T-helper 2 cell treated with Interferon-gamma antibody and Interleukin-4, amounts not matched to agents 5 μg/mL and 100 μg/mL, for 36 hours (primary cell): ENCODE results near the gene ZNF570.

Source experiments
- DNase-seq: peaks from one replicate; pipeline ENCODE4 v3.0.0; 2021; ENCODE audit warnings: low spot score
- H3K27ac Mint-ChIP-seq: one replicate; pipeline ENCODE4 v1.8.0; 2021; ENCODE audit warnings: mild to moderate bottlenecking, mixed read lengths
- H3K27me3 Mint-ChIP-seq: one replicate; pipeline ENCODE4 v1.8.0; 2021; ENCODE audit warnings: low read depth, mixed read lengths
- H3K36me3 Mint-ChIP-seq: one replicate; pipeline ENCODE4 v1.8.0; 2021; ENCODE audit warnings: low read depth, mixed read lengths
- H3K4me1 Mint-ChIP-seq: one replicate; pipeline ENCODE4 v1.8.0; 2021; ENCODE audit warnings: low read depth, mixed read lengths
- H3K4me3 Mint-ChIP-seq: one replicate; pipeline ENCODE4 v1.8.0; 2022; ENCODE audit warnings: mild to moderate bottlenecking, moderate library complexity, mixed read lengths
- H3K9me3 Mint-ChIP-seq: one replicate; pipeline ENCODE4 v1.8.0; 2021; ENCODE audit warnings: mixed read lengths

Gene ZNF570

GRCh38 chr19:37468961-37469777, at the start of gene ZNF570:
TSS of gene ZNF570 (plus strand) at chr19:37469356. CDS start at chr19:37470355, 999 bp downstream.
- H3K27ac Mint-ChIP-seq: peak within 1 kb of the TSS; percentile 93
- peak; percentile 87 for DNase-seq

DNA sequence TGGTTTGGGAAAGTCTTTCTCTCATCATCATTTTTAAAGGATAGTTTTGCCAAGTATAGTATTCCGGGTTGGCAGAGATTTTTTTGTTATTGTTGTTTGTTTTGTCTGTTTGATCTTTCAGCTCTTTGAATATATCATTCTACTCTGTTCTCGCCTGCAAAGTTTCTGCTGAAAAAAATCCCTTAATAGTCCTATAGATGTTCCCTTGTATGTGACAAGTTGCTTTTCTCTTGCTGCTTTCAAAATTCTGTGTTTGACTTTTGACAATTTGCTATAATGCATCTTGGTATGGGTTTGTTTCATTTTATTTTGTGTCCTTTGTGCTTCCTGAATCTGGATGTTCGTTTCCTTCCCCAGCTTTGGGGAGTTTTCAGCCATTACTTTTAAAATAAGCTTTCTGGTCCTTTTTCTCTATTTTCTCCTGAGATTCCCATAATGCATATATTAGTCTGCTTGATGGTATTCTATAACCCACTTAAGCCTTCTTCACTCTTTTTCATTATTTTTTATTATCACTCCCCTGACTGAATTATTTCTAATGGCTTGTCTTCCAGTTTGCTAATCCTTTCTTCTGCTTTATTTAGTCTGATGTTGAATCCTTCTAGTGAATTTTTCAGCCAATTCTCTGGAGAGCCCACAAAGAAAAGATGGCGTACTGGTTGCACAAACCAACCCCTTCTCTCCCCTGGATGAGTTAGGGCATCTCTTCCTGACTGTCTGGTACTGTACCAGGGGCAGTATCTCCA, 16.5 kb upstream of the ZNF570 start:
- DNase-seq: no peak
- Mint-ChIP-seq H3K27ac (no peak overlapping the region), H3K4me1 (no peaks in the 10 kb centered on the region), H3K27me3 (no peaks in the 10 kb centered on the region), H3K4me3 (no peak overlapping the region), H3K9me3 (peaks cover 80% of the 10 kb centered on the region), H3K36me3 (peaks cover 36% of the 10 kb centered on the region)

More at GRCh38 chr19:37468961-37469777, at the start of gene ZNF570:
- H3K27me3 Mint-ChIP-seq: no peaks in the 10 kb centered on the region
- H3K9me3 Mint-ChIP-seq: peaks cover 23% of the 10 kb centered on the region
- peak within 1 kb of the TSS; percentile 94 for H3K4me3 Mint-ChIP-seq
- H3K4me1 Mint-ChIP-seq: peaks cover 23% of the 10 kb centered on the region
- peaks cover 33% of the 10 kb centered on the region for H3K36me3 Mint-ChIP-seq

- Mint-ChIP-seq H3K27ac (peak overlapping the region; percentile 94), H3K36me3 (peaks cover 32% of the 10 kb centered on the region), H3K4me1 (peaks cover 23% of the 10 kb centered on the region), H3K27me3 (no peaks in the 10 kb centered on the region), H3K9me3 (peaks cover 23% of the 10 kb centered on the region), H3K4me3 (peak overlapping the region; percentile 94)
- no peak for DNase-seq
These were observed 2.8 kb upstream of the ZNF570 start for GRCh38 chr19:37466277-37466797.

GRCh38 chr19:37466798-37467607, 2.2 kb upstream of the ZNF570 start, which contains the start of gene ZNF569:
TSS of gene ZNF569 (minus strand) at chr19:37467444. CDS start at chr19:37444921, 22,523 bp downstream.
- H3K27ac Mint-ChIP-seq: peak within 1 kb of the TSS; percentile 94
- H3K9me3 Mint-ChIP-seq: peaks cover 23% of the 10 kb centered on the region
- H3K36me3 Mint-ChIP-seq: peaks cover 32% of the 10 kb centered on the region
- DNase-seq: peak; percentile 85
- H3K27me3 Mint-ChIP-seq: no peaks in the 10 kb centered on the region
- H3K4me3 Mint-ChIP-seq: peak within 1 kb of the TSS; percentile 94
- H3K4me1 Mint-ChIP-seq: peaks cover 23% of the 10 kb centered on the region

DNA sequence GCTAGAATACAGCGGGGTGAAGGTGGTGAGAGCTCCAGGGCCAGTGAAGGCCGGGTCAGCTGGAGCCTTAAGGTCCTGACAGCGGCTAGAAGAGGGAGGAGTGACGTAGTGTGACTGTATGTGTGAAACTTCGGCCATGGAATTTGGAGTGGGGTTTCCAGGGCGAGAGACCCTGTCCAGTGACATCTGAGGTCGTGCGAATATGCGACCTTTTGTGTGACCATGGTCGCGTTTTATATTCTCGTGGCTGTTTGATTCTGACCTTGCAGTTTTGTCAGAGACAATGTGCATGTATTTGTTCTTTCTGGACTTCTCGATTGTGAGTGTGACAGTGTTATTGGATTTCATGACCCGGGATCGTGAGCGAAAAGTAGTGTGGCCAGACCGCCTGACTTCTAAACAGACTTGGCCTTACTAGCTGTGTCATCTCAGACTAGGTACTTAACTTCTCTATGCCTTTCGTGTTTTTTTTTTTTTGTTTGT, 1.5 kb upstream of the ZNF570 start:
- no peaks in the 10 kb centered on the region for H3K27me3 Mint-ChIP-seq
- H3K27ac Mint-ChIP-seq: peak overlapping the region; percentile 94
- peaks cover 23% of the 10 kb centered on the region for H3K9me3 Mint-ChIP-seq
- DNase-seq: no peak
- H3K4me1 Mint-ChIP-seq: peaks cover 23% of the 10 kb centered on the region
- peaks cover 32% of the 10 kb centered on the region for H3K36me3 Mint-ChIP-seq
- H3K4me3 Mint-ChIP-seq: peak overlapping the region; percentile 94

- DNase-seq: no peak
- H3K36me3 Mint-ChIP-seq: peaks cover 28% of the 10 kb centered on the region
- H3K4me1 Mint-ChIP-seq: peaks cover 23% of the 10 kb centered on the region
- H3K4me3 Mint-ChIP-seq: peak overlapping the region; percentile 87
- peaks cover 17% of the 10 kb centered on the region for H3K9me3 Mint-ChIP-seq
- H3K27me3 Mint-ChIP-seq: no peaks in the 10 kb centered on the region
- no peak overlapping the region for H3K27ac Mint-ChIP-seq
These were observed 1.1 kb downstream of the ZNF570 start for GRCh38 chr19:37470216-37470615.

GRCh38 chr19:37472165-37472564, 3.0 kb downstream of the ZNF570 start:
- no peak for DNase-seq
- peaks cover 36% of the 10 kb centered on the region for H3K36me3 Mint-ChIP-seq
- H3K4me3 Mint-ChIP-seq: no peak overlapping the region
- H3K4me1 Mint-ChIP-seq: peaks cover 17% of the 10 kb centered on the region
- peaks cover 29% of the 10 kb centered on the region for H3K9me3 Mint-ChIP-seq
- H3K27me3 Mint-ChIP-seq: no peaks in the 10 kb centered on the region
- H3K27ac Mint-ChIP-seq: no peak overlapping the region

DNA sequence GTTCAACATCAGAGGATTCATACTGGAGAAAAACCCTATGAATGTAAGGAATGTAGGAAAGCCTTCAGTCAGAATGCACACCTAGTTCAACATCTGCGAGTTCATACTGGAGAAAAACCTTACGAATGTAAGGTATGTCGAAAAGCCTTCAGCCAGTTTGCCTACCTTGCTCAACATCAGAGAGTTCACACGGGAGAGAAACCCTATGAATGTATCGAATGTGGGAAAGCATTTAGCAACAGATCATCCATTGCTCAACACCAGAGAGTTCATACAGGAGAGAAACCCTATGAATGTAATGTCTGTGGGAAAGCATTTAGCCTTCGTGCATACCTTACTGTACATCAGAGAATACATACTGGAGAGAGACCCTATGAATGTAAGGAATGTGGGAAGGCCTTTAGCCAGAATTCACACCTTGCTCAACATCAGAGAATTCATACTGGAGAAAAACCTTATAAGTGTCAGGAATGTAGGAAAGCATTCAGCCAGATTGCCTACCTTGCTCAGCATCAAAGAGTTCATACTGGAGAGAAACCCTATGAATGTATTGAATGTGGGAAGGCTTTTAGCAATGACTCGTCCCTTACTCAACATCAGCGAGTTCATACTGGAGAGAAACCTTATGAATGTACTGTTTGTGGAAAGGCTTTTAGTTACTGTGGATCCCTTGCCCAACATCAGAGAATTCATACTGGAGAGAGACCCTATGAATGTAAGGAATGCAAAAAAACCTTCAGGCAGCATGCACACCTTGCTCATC, 15.4 kb downstream of the ZNF570 start:
- Mint-ChIP-seq H3K9me3 (peaks cover 68% of the 10 kb centered on the region), H3K4me3 (no peak overlapping the region), H3K36me3 (peaks cover 38% of the 10 kb centered on the region), H3K4me1 (no peaks in the 10 kb centered on the region), H3K27ac (no peak overlapping the region), H3K27me3 (no peaks in the 10 kb centered on the region)
- DNase-seq: no peak

- H3K9me3 Mint-ChIP-seq: peaks cover 63% of the 10 kb centered on the region
- H3K27me3 Mint-ChIP-seq: no peaks in the 10 kb centered on the region
- H3K4me3 Mint-ChIP-seq: no peak overlapping the region
- no peak for DNase-seq
- H3K36me3 Mint-ChIP-seq: no peaks in the 10 kb centered on the region
- H3K27ac Mint-ChIP-seq: no peak overlapping the region
- H3K4me1 Mint-ChIP-seq: no peaks in the 10 kb centered on the region
These were observed 23.1 kb downstream of the ZNF570 start for GRCh38 chr19:37492213-37492612.

DNA sequence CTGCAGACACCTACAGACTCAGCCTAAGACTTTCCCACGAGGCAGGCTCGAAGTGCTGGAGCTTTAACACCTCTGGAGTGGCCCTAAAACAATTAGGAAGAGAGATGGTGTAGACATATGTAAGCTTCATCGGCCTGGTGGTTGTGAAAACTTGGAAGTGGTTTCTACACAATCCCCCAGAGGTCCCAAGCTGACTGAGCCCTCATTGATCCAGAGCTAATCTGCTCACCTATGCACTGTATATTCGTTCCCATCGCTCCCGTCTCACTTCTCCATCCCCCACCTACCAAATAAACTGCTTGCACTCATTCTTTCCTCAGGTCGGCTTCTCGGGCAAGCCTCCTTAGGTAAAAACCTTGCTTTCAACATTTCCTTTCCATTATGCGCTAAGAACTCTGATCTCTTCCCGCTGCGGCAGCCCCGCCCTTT, 36.8 kb downstream of the ZNF570 start:
- Mint-ChIP-seq H3K4me3 (no peak overlapping the region), H3K27ac (no peak overlapping the region), H3K4me1 (no peaks in the 10 kb centered on the region), H3K36me3 (no peaks in the 10 kb centered on the region), H3K9me3 (peaks cover 41% of the 10 kb centered on the region), H3K27me3 (no peaks in the 10 kb centered on the region)
- no peak for DNase-seq

DNA sequence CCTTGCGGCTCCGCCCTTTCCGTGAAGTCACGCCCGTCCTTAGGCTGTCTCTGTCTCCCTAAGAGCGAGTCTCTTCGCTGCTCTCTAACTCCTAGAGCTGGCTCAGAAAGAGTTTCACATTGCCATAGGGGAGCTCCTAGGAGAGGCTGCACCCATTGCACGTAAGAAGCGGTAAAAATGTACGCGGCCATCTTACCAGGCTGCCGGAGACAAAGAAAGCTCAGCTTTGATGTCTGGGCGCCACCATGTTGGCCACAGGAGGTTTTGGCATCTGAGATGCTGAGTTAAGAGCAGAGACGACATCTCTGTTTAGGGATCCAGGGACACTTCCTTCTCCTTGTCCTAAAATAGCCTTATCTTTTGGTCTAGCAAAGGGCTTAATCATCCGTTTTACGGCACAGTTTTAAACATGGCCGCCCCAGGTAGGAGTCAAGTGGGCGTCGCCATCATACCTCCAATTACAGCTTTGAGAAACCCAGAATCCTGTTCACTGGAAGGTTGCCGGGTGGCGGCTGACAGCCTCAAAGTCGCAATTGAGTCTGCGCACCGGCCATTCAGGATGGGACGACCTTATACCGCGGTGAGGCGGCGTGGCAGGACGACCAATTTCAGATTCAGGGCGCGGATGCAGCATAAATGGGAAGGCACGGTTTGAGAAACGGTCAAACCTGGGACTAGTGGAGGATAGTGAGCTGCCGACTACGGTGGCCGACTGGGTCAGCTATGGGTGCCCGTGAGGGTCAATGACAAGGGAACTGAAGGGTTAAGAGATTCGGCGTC, 37.4 kb downstream of the ZNF570 start, which contains the start of gene ZNF793:
Gene ZNF793, plus strand, starts transcription at position 553 of the 780 bp plus-strand sequence. CDS start 16,501 bp downstream, outside the sequence.
- no peak within 1 kb of the TSS for H3K27ac Mint-ChIP-seq
- DNase-seq: peak; percentile 30
- no peaks in the 10 kb centered on the region for H3K4me1 Mint-ChIP-seq
- no peak within 1 kb of the TSS for H3K4me3 Mint-ChIP-seq
- no peaks in the 10 kb centered on the region for H3K27me3 Mint-ChIP-seq
- no peaks in the 10 kb centered on the region for H3K36me3 Mint-ChIP-seq
- H3K9me3 Mint-ChIP-seq: peaks cover 40% of the 10 kb centered on the region

- Mint-ChIP-seq H3K4me3 (no peak overlapping the region), H3K9me3 (peaks cover 38% of the 10 kb centered on the region), H3K36me3 (no peaks in the 10 kb centered on the region), H3K27ac (no peak overlapping the region), H3K4me1 (no peaks in the 10 kb centered on the region), H3K27me3 (no peaks in the 10 kb centered on the region)
- DNase-seq: no peak
These were observed 38.0 kb downstream of the ZNF570 start for GRCh38 chr19:37507167-37507464.
